ENCODE measurements around the gene PTPRCAP. TPM values are rescaled to one million over a fixed set of nuclear protein-coding genes. Genes with fewer than 3 reads are reported as not detected.

The PTPRCAP gene
- total and polyA plus RNA-seq, 9 of the 15 experiments (the other 6 are each of a cell fraction or from before 2014, with no cell fraction given) = 0.22 to 2.0 (median 1.1) TPM; not detected in 4

- peak; percentile 35; the same call in 1 of the 2 replicates for TF ChIP-seq POLR2AphosphoS2 (IDR thresholded peaks at IDR 0.05; ENCODE audit: low read length)
- TF ChIP-seq, protein P1, sequence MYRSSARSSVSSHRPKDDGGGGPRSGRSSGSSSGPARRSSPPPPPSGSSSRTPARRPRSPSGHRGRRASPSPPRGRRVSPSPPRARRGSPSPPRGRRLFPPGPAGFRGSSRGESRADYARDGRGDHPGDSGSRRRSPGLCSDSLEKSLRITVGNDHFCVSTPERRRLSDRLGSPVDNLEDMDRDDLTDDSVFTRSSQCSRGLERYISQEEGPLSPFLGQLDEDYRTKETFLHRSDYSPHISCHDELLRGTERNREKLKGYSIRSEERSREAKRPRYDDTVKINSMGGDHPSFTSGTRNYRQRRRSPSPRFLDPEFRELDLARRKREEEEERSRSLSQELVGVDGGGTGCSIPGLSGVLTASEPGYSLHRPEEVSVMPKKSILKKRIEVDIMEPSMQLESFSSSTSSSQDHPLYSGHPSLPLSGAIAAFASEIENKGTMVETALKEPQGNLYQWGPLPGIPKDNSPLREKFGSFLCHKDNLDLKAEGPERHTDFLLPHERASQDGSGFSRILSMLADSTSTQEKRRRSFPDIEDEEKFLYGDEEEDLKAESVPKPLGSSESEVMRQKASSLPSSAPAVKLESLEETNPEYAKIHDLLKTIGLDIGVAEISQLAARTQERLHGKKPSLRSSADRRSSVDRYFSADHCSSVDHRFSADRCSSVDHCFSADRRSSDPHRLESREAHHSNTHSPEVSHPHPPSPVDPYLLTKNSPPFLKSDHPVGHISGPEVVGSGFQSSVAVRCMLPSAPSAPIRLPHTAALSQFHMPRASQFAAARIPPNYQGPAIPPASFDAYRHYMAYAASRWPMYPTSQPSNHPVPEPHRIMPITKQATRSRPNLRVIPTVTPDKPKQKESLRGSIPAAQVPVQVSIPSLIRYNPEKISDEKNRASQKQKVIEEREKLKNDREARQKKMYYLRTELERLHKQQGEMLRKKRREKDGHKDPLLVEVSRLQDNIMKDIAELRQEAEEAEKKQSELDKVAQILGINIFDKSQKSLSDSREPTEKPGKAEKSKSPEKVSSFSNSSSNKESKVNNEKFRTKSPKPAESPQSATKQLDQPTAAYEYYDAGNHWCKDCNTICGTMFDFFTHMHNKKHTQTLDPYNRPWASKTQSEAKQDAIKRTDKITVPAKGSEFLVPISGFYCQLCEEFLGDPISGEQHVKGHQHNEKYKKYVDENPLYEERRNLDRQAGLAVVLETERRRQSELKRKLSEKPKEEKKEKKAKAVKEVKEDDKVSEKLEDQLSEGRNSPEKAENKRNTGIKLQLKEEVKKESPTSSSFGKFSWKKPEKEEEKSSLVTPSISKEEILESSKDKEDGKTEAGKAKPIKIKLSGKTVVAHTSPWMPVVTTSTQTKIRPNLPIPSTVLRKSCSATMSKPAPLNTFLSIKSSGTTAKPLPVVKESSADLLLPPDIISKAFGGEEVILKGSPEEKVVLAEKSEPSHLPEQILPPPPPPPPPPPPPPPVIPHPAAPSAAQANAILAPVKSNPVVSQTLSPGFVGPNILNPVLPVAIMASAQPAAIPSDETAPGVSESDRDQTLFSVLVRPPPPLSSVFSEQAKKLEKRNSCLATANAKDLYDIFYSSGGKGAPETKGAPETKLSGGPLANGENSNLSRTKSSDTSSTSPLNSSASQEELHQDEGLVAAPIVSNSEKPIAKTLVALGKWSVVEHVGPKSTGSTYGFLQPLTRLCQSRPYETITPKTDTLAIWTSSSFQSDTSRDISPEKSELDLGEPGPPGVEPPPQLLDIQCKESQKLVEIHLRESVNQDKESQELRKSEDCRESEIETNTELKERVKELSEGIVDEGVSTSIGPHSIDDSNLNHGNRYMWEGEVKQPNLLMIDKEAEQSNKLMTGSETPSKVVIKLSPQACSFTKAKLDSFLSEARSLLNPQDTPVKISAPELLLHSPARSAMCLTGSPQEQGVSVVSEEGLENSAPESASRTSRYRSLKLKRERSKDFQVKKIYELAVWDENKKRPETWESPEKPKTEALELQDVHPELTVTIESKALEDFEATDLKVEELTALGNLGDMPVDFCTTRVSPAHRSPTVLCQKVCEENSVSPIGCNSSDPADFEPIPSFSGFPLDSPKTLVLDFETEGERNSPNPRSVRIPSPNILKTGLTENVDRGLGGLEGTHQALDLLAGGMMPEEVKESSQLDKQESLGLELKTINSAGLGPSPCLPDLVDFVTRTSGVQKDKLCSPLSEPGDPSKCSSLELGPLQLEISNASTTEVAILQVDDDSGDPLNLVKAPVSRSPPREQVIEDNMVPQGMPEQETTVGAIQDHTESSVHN (IDR thresholded peaks at IDR 0.05; ENCODE audit: borderline replicate concordance in 1 of 2, low read depth in 1 of 2) = no peak
- TF ChIP-seq KAT7 (CRISPR knock-in tag; IDR thresholded peaks at IDR 0.05; ENCODE audit: borderline replicate concordance) = no peak
- no peak for TF ChIP-seq PYGO2 (tag; IDR thresholded peaks at IDR 0.05)
- no peak for TF ChIP-seq FOXK1 (CRISPR knock-in tag; IDR thresholded peaks at IDR 0.05; ENCODE audit: borderline replicate concordance)
- TF ChIP-seq TRIM28 (IDR thresholded peaks at IDR 0.05) = no peak; the same call in 1 of the 2 replicates
- no peak for TF ChIP-seq CBFA2T2 (conservative IDR thresholded peaks at IDR 0.05)
- TF ChIP-seq TARDBP (IDR thresholded peaks at IDR 0.05) = peak; percentile 28; the same call in 1 of the 2 replicates
- TF ChIP-seq, protein P2, sequence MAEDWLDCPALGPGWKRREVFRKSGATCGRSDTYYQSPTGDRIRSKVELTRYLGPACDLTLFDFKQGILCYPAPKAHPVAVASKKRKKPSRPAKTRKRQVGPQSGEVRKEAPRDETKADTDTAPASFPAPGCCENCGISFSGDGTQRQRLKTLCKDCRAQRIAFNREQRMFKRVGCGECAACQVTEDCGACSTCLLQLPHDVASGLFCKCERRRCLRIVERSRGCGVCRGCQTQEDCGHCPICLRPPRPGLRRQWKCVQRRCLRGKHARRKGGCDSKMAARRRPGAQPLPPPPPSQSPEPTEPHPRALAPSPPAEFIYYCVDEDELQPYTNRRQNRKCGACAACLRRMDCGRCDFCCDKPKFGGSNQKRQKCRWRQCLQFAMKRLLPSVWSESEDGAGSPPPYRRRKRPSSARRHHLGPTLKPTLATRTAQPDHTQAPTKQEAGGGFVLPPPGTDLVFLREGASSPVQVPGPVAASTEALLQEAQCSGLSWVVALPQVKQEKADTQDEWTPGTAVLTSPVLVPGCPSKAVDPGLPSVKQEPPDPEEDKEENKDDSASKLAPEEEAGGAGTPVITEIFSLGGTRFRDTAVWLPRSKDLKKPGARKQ (CRISPR knock-in tag; IDR thresholded peaks at IDR 0.05) = no peak
- TF ChIP-seq SAP30 (IDR thresholded peaks at IDR 0.05; ENCODE audit: borderline replicate concordance, insufficient read depth, low read depth, low read length, poor library complexity, severe bottlenecking) = no peak
- peak; percentile 11 to 24; a peak in 2 of 4 replicates for TF ChIP-seq NRF1 (conservative IDR thresholded peaks at IDR 0.05 in 1 of 2, IDR thresholded peaks at IDR 0.05 in 1 of 2)
- TF ChIP-seq PURB (CRISPR knock-in tag; IDR thresholded peaks at IDR 0.05; ENCODE audit: low read depth) = no peak
- no peak for TF ChIP-seq ZNF174 (CRISPR knock-in tag; IDR thresholded peaks at IDR 0.05)
- TF ChIP-seq SETDB1 (IDR thresholded peaks at IDR 0.05; ENCODE audit: low read length) = no peak
- peak in 1 of 2 experiments; percentile 75; a peak in 1 of 4 replicates for TF ChIP-seq SIN3A (IDR thresholded peaks at IDR 0.05; ENCODE audit: borderline replicate concordance in 2 of 2, control insufficient read depth in 1 of 2, low read depth in 2 of 2, low read length in 2 of 2)
- TF ChIP-seq E2F3 (CRISPR knock-in tag; IDR thresholded peaks at IDR 0.05) = peak; percentile 30; the same call in 1 of the 2 replicates
- TF ChIP-seq PTRF (tag; IDR thresholded peaks at IDR 0.05) = no peak
- peak; percentile 88 for TF ChIP-seq POLR2B (IDR thresholded peaks at IDR 0.05; ENCODE audit: low read depth, partially characterized antibody)
- TF ChIP-seq LCOR (CRISPR knock-in tag; IDR thresholded peaks at IDR 0.05) = no peak
Observed at GRCh38 chr11:67401495-67402191, 35.8 kb downstream of the PTPRCAP start, which contains the start of gene PPP1CA (continued).
